NB4 (cell line): ENCODE data around the gene RELCH.

ENCODE experiments used
- DNase-seq: peaks from one replicate; pipeline ENCODE4 v3.0.0; 2010; ENCODE audit warnings: low read depth
- H3K4me3 ChIP-seq: one replicate; pipeline ENCODE4 v1.5.1; 2011; ENCODE audit warnings: mild to moderate bottlenecking, low read depth, low read length, moderate library complexity
- CTCF ChIP-seq: IDR thresholded peaks from one replicate; pipeline ENCODE4 v1.5.1; 2012; ENCODE audit warnings: low read depth, low read length
- MAX ChIP-seq: IDR thresholded peaks from 2 replicates; pipeline ENCODE4 v1.6.1; 2011; ENCODE audit warnings: low read depth, low read length
- MYC ChIP-seq: IDR thresholded peaks from 2 replicates; pipeline ENCODE4 v1.6.1; 2011; ENCODE audit warnings: low read depth, low read length
- POLR2A ChIP-seq: IDR thresholded peaks from 2 replicates; pipeline ENCODE4 v1.6.1; 2011; ENCODE audit warnings: mild to moderate bottlenecking; ENCODE audit not compliant: insufficient read length; ENCODE audit errors: extremely low read depth

The RELCH gene

GRCh38 chr18:62198259-62198658 lies 11.2 kb downstream of the RELCH start:
- no peak overlapping the region for H3K4me3 ChIP-seq
- no peak for DNase-seq
- TF ChIP-seq POLR2A (no peak), CTCF (no peak), MYC (no peak), MAX (no peak)

GRCh38 chr18:62199629-62200028 lies 12.6 kb downstream of the RELCH start:
- TF ChIP-seq CTCF (no peak), MAX (no peak)
- no peak overlapping the region for H3K4me3 ChIP-seq
- no peak for DNase-seq

GRCh38 chr18:62200121-62200914 lies 13.3 kb downstream of the RELCH start:
- no peak for DNase-seq
- TF ChIP-seq MYC, result no peak
- TF ChIP-seq POLR2A, result no peak
- TF ChIP-seq CTCF, result no peak
- TF ChIP-seq MAX, result no peak
- no peak overlapping the region for H3K4me3 ChIP-seq

- H3K4me3 ChIP-seq, result no peak overlapping the region
These were observed 14.8 kb downstream of the RELCH start for GRCh38 chr18:62201870-62202269.

GRCh38 chr18:62205824-62206223 lies 18.8 kb downstream of the RELCH start:
- TF ChIP-seq MYC (no peak), POLR2A (no peak), MAX (no peak), CTCF (no peak)
- no peak for DNase-seq
- H3K4me3 ChIP-seq, result no peak overlapping the region

More at GRCh38 chr18:62201870-62202269, 14.8 kb downstream of the RELCH start:
- no peak for DNase-seq
- TF ChIP-seq CTCF (no peak), MYC (no peak), MAX (no peak), POLR2A (no peak)

GRCh38 chr18:62206593-62206992 lies 19.5 kb downstream of the RELCH start:
- no peak for TF ChIP-seq MAX
- no peak for TF ChIP-seq MYC
- TF ChIP-seq CTCF, result no peak
- no peak for TF ChIP-seq POLR2A

More at GRCh38 chr18:62206593-62206992, 19.5 kb downstream of the RELCH start:
- no peak overlapping the region for H3K4me3 ChIP-seq
- no peak for DNase-seq
